IPS-20b (cell line): ENCODE results near the gene TRAPPC2B.
"Not testable (repeated sequence)": the region's sequence is repeated elsewhere in the genome, so short reads cannot be mapped to it uniquely, and the experiment has no call there.

Experiments used
- H3K27ac ChIP-seq: one replicate; pipeline ENCODE4 v1.5.1; 2013; ENCODE audit warnings: low read length
- H3K27me3 ChIP-seq: 2 replicates; pipeline ENCODE4 v1.6.1; 2013; ENCODE audit warnings: mild to moderate bottlenecking, low read length, inconsistent platforms; ENCODE audit not compliant: insufficient read depth
- H3K36me3 ChIP-seq: 2 replicates; pipeline ENCODE4 v1.6.1; 2013; ENCODE audit warnings: low read depth, mild to moderate bottlenecking, inconsistent platforms, low read length, moderate library complexity; ENCODE audit not compliant: insufficient read depth
- H3K4me1 ChIP-seq: 2 replicates; pipeline ENCODE4 v1.6.1; 2013; ENCODE audit warnings: mild to moderate bottlenecking, control low read depth, inconsistent platforms, low read length, moderate library complexity; ENCODE audit not compliant: insufficient read depth
- H3K4me3 ChIP-seq: 2 replicates; pipeline ENCODE4 v1.5.1; 2013; ENCODE audit warnings: mild to moderate bottlenecking, low read length, inconsistent platforms
- H3K9ac ChIP-seq: 2 replicates; pipeline ENCODE4 v1.6.1; 2013; ENCODE audit warnings: low read depth, mild to moderate bottlenecking, inconsistent platforms, low read length, moderate library complexity
- H3K9me3 ChIP-seq: 2 replicates; pipeline ENCODE4 v1.6.1; 2013; ENCODE audit warnings: mild to moderate bottlenecking, low read depth, low read length, inconsistent platforms; ENCODE audit not compliant: insufficient read depth

The TRAPPC2B gene

DNA sequence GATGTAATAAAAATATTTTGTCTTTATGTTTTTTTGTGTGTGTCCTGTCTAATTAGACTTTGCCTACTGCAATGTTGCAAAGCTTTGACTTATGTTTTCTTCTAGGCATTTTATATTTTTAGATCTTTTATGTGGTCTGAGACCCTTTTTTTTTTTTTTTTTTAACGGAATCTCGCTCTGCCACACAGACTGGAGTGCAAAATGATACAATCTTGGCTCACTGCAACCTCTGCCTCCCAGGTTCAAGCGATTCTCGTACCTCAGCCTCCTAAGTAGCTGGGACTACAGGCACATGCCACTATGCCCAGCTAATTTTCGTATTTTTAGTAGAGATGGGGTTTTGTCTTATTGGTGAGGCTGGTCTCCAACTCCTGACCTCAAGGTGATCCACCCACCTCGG, 20.8 kb upstream of the TRAPPC2B start:
- no peaks in the 10 kb centered on the region for H3K4me1 ChIP-seq
- no peak overlapping the region for H3K9ac ChIP-seq
- no peak overlapping the region for H3K4me3 ChIP-seq
- H3K27ac ChIP-seq = no peak overlapping the region
- peaks cover 20% of the 10 kb centered on the region; the same call in 1 of the 2 replicates for H3K27me3 ChIP-seq
- no peaks in the 10 kb centered on the region for H3K36me3 ChIP-seq
- H3K9me3 ChIP-seq = no peaks in the 10 kb centered on the region

DNA sequence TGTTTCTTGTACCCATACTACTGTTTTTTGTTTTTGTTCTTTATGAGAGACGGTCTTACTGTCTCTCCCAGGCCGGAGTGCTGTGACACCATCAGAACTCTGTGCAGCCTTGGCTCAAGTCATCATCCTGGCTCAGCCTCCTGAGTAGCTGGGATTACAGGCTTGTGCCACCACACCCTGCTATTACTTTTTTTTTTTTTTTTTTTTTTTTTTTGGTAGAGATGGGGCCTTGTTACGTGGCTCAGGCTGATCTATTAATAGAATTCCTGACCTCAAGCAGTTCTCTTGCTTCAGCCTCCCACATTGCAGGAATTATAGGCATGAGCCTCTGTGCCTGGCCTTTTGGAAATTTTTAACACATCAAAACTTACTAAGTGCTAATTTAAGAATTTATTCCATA, 15.2 kb upstream of the TRAPPC2B start:
- H3K36me3 ChIP-seq = no peaks in the 10 kb centered on the region
- no peak overlapping the region for H3K9ac ChIP-seq
- H3K9me3 ChIP-seq = no peaks in the 10 kb centered on the region
- H3K4me1 ChIP-seq = no peaks in the 10 kb centered on the region
- no peak overlapping the region for H3K4me3 ChIP-seq
- H3K27me3 ChIP-seq = peaks cover 20% of the 10 kb centered on the region; the same call in 1 of the 2 replicates
- H3K27ac ChIP-seq = no peak overlapping the region

DNA sequence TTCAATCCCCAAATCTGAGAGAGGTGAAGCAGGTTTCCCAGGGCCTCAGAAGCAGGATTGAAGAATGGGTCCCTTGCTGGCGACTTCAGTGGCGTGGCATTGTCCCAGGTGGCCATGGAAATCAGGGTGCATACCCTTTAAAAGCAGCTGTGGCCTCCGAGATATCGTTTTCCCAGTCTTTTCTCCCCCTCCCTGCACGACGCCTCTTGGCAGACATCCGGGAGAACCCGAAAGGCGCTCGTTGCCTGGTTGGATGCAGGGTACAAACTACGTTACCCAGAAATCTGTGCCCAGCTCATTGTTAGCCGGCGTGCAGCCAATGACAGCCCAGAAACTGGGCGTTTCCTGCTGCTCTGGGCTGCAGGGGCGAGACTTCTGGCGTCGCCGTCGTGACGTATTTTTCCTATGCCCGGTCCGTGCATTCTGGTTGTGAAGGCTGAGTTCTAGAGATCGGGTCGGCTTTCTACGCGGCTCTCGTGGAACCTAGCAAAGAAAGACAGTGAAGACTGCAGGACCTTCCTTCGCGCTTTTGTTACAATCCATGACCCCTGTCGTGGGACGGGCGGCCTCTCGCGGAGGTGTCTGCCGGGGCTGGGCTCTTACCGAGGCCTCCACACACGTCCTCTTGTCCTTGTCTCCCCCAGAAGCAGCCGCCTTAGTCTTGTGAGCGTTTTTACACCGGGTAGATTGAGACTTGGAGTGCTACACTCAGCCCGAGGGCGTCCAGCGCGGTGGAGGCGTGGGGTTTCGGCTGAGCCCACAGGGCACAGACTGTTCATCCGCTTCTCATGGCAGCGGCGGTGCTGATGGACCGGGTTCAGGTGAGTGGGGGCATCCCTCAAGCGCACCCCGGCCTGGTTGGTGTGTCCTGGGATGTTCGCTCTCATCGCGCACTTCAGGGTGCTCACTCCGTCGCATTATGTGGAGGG, 12.2 kb upstream of the TRAPPC2B start, which contains the start of gene ZNF304:
TSS of gene ZNF304 (plus strand) at position 395 of the 929 bp plus-strand sequence. CDS start at position 789, 394 bp downstream.
- peaks cover 24% of the 10 kb centered on the region for H3K36me3 ChIP-seq
- peak within 1 kb of the TSS; percentile 91 for H3K9ac ChIP-seq
- H3K4me1 ChIP-seq = no peaks in the 10 kb centered on the region
- H3K27me3 ChIP-seq = no peaks in the 10 kb centered on the region; the same call in 1 of the 2 replicates
- H3K4me3 ChIP-seq = peak within 1 kb of the TSS; percentile 95
- no peak within 1 kb of the TSS for H3K27ac ChIP-seq
- no peaks in the 10 kb centered on the region for H3K9me3 ChIP-seq

DNA sequence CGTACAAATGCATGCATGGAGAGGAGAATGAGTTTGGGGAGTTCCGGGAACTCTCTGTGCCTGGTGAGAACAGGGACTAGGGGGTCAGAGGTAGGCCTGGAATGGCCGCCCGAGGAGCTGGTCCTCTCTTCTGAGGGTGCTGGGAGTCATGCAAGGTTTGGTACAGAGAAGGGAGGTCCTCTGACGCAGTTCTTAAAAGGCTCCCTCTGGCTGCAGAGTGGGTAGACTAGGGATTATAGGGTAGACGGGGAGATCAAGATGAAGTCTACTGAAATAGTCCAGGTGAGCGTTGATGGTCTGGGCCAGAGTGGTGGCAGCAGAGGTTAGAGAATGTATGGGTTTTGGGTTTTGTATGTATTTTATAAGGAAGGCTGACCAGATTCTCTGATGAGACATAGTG, 11.5 kb upstream of the TRAPPC2B start:
- no peaks in the 10 kb centered on the region for H3K9me3 ChIP-seq
- peak overlapping the region; percentile 95 for H3K4me3 ChIP-seq
- peaks cover 31% of the 10 kb centered on the region for H3K36me3 ChIP-seq
- no peaks in the 10 kb centered on the region; the same call in 1 of the 2 replicates for H3K27me3 ChIP-seq
- H3K27ac ChIP-seq = no peak overlapping the region
- H3K9ac ChIP-seq = peak overlapping the region; percentile 91
- no peaks in the 10 kb centered on the region for H3K4me1 ChIP-seq

DNA sequence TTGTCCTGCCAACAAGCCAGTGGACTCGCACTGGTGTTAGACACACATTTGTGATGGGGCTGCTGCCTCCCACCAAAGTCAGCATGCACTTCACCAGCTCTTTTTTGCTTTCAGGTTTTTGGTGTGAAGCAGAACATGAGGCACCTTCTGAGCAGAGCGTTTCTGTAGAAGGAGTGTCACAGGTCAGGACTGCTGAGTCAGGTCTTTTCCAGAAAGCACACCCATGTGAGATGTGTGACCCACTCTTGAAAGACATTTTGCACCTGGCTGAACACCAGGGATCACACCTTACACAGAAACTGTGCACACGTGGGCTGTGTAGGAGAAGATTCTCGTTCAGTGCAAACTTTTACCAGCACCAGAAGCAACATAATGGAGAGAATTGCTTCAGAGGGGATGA, 7.4 kb upstream of the TRAPPC2B start:
- Histone ChIP-seq H3K9ac (no peak overlapping the region), H3K27me3 (no peaks in the 10 kb centered on the region), H3K27ac (no peak overlapping the region), H3K4me3 (no peak overlapping the region), H3K36me3 (peaks cover 52% of the 10 kb centered on the region), H3K4me1 (no peaks in the 10 kb centered on the region), H3K9me3 (no peaks in the 10 kb centered on the region)

DNA sequence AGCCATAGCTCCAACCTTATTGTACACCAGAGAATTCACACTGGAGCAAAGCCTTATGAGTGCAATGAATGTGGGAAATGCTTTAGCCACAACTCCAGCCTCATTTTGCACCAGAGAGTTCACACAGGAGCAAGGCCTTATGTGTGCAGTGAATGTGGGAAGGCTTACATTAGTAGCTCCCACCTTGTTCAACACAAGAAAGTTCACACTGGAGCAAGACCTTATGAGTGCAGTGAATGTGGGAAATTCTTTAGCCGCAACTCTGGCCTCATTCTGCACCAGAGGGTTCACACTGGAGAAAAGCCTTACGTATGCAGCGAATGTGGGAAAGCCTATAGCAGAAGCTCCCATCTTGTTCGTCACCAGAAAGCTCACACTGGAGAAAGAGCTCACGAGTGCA, 5.9 kb upstream of the TRAPPC2B start:
- no peaks in the 10 kb centered on the region for H3K9me3 ChIP-seq
- H3K4me1 ChIP-seq = no peaks in the 10 kb centered on the region
- H3K36me3 ChIP-seq = peaks cover 52% of the 10 kb centered on the region
- no peaks in the 10 kb centered on the region for H3K27me3 ChIP-seq
- no peak overlapping the region for H3K27ac ChIP-seq
- H3K4me3 ChIP-seq = no peak overlapping the region
- H3K9ac ChIP-seq = no peak overlapping the region

DNA sequence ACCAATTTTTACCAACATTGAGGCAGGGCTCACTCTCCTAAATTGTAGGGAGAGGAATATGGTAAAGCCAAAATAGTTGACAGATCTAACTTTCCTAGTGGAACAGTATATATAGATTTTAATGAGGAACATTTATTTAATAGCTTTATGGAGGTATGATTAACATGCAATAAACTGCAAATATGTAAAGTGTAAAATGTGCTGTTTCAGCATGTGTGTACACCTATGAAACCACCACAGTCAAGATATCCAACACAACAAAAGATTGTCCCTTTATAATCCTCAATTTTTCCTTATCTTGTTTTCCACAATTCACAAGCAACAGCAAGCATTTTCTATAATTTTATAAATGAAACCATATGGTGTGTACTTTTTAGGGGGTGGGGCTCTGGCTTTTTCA, 4.1 kb upstream of the TRAPPC2B start:
- H3K4me3 ChIP-seq = no peak overlapping the region
- H3K4me1 ChIP-seq = no peaks in the 10 kb centered on the region
- no peaks in the 10 kb centered on the region for H3K9me3 ChIP-seq
- no peak overlapping the region for H3K9ac ChIP-seq
- no peaks in the 10 kb centered on the region for H3K27me3 ChIP-seq
- no peak overlapping the region for H3K27ac ChIP-seq
- H3K36me3 ChIP-seq = peaks cover 47% of the 10 kb centered on the region

DNA sequence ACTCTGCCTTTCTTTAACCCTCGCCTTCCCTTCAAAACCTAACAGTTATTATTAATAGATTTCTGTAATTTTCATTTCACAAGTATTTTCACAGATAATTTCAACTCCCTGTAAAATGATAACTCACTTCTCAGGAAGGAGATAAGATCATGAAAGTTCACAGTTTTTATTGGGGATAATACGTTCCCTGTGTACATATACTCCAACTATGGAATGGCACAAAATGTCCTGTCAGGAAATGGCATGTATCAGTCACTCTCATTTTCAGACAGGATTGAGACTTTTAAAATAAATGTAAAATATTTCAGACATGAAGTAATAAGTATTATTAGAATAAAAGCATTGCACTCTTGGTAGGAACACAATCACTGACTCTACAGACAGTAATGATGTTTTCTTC, 932 bp upstream of the TRAPPC2B start:
- Histone ChIP-seq H3K9ac (peak overlapping the region; percentile 90; the same call in 1 of the 2 replicates), H3K36me3 (peaks cover 15% of the 10 kb centered on the region), H3K4me1 (no peaks in the 10 kb centered on the region), H3K4me3 (peak overlapping the region; percentile 84), H3K27ac (peak overlapping the region; percentile 73), H3K9me3 (no peaks in the 10 kb centered on the region), H3K27me3 (no peaks in the 10 kb centered on the region)

DNA sequence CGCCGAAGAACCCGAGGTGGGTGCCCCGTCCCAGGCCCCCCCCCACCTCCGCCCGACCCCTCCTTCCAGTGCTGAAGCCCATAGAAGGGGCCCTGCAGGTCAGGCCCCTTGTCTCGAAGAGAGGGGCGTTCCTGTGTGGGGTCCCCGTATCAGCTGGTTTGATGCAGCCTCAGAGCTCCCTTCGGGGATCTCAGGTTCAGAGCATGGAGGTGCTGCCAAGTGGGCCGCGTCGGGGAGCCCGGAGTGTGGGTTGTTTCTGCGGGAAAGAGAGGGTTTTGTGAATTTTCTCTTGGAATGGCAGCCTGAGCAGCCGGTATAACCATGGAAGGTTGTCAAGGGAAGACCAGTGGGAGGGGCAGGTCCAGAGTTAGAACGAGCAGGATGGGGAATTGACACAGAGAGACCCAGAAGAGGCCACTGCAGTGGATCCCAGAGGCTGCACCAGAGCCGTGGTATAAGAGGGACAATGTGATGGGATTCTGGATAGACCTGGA, 384 bp downstream of the TRAPPC2B start:
- Histone ChIP-seq H3K4me3 (peak overlapping the region; percentile 84), H3K36me3 (0 out of 2 replicates have a peak, but pooled peaks cover 3% of the 10 kb centered on the region), H3K27me3 (no peaks in the 10 kb centered on the region), H3K4me1 (no peaks in the 10 kb centered on the region), H3K9ac (peak overlapping the region; percentile 67; the same call in 1 of the 2 replicates), H3K27ac (no peak overlapping the region), H3K9me3 (no peaks in the 10 kb centered on the region)

DNA sequence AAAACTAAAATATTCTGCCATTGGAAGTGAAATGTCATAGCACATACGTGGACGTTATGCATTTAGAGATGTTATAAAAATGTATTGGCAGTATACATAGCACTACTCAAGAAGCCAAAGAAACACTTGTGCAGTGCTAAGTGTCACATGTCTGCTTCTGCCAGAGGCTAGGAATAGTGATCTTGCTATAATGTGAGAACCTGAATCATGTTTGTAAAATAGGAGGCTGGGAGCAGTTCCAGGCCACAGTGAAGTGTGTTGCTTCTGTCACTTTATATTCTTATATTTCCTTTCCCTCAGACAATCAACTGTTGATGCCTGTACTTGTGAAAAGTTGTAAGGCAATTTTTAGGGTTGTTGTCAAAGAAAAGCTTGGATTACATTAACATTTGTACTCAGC, 3.4 kb downstream of the TRAPPC2B start:
- Histone ChIP-seq H3K4me3 (no peak overlapping the region), H3K36me3 (peaks cover under 1% of the 10 kb centered on the region; the same call in 1 of the 2 replicates), H3K4me1 (no peaks in the 10 kb centered on the region), H3K27me3 (no peaks in the 10 kb centered on the region), H3K27ac (no peak overlapping the region), H3K9ac (no peak overlapping the region), H3K9me3 (peaks cover 2% of the 10 kb centered on the region; the same call in 1 of the 2 replicates)

DNA sequence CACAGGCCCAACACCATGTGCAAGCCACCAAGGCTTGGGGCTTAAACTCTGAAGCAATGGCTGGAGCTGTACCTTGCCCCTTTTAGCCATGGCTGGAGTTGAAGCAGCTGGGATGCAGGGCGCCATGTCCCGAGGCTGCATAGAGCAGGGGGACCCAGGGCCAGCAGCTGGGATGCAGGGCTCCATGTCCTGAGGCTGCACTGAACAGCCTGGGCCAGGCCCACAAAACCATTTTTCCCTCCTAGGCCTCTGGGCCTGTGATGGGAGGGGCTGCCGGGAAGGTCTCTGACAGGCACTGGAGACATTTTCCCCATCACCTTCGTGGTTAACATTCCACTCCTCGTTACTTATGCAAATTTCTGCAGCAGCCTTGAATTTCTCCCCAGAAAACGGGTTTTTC, 10.8 kb downstream of the TRAPPC2B start:
- no peaks in the 10 kb centered on the region for H3K4me1 ChIP-seq
- no peak overlapping the region for H3K27ac ChIP-seq
- peaks cover 40% of the 10 kb centered on the region; the same call in 1 of the 2 replicates for H3K36me3 ChIP-seq
- H3K27me3 ChIP-seq = no peaks in the 10 kb centered on the region
- no peak overlapping the region for H3K4me3 ChIP-seq
- H3K9me3 ChIP-seq = peaks cover 51% of the 10 kb centered on the region
- no peak overlapping the region for H3K9ac ChIP-seq

DNA sequence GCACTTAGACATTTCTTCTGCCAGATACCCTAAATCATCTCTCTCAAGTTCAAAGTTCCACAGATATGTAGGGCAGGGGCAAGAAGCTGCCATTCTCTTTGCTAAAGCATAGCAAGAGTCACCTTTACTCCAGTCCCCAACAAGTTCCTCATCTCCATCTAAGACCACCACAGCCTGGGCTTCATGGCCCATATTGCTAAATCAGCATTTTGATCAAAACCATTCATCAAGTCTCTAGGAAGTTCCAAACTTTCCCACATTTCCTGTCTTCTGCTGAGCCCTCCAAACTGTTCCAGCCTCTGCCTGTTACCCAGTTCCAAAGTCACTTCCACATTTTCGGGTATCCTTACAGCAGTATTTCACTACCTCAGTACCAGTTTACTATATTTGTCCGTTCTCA, 11.3 kb downstream of the TRAPPC2B start:
- H3K9ac ChIP-seq, H3K4me1 ChIP-seq: not testable (repeated sequence)
- peaks cover 40% of the 10 kb centered on the region; the same call in 1 of the 2 replicates for H3K36me3 ChIP-seq

More for the DNA sequence above, 11.3 kb downstream of the TRAPPC2B start:
- not testable (repeated sequence) for H3K27me3 ChIP-seq, H3K4me3 ChIP-seq, H3K27ac ChIP-seq
- H3K9me3 ChIP-seq = peaks cover 53% of the 10 kb centered on the region
